ENCODE results near the gene FGD1.

The FGD1 gene

GRCh38 chrX:54446084-54446483, 50.0 kb downstream of the FGD1 start:
- Histone ChIP-seq H3K4me2 (no peak overlapping the region), H3K4me1 (peaks cover 7 to 14% (median 11%) of the 10 kb centered on the region in 10 experiments), H3K9ac (no peak overlapping the region), H3K4me3 (no peak overlapping the region), H3K27me3 (peaks cover 40 to 88% (median 72%) of the 10 kb centered on the region in 11 experiments), H4K20me1 (peaks cover 0 to 72% (median 46%) of the 10 kb centered on the region in 11 experiments; a peak in 19 of 22 replicates), H3K36me3 (peaks cover 11 to 60% (median 24%) of the 10 kb centered on the region in 11 experiments; a peak in 18 of 22 replicates), H3K9me3 (replicated peaks in 1 of 11) (no peaks in the 10 kb centered on the region), H3K27ac (no peak overlapping the region)
- no peak for TF ChIP-seq Cebpa-rat (IDR thresholded peaks at IDR 0.05)

GRCh38 chrX:54444752-54445151, 51.3 kb downstream of the FGD1 start:
- no peak overlapping the region for H3K9ac ChIP-seq
- H3K27ac ChIP-seq, result no peak overlapping the region
- TF ChIP-seq Cebpa-rat (IDR thresholded peaks at IDR 0.05), result no peak
- no peak overlapping the region for H3K4me2 ChIP-seq
- H4K20me1 ChIP-seq, result peaks cover 0 to 72% (median 50%) of the 10 kb centered on the region in 11 experiments; a peak in 19 of 22 replicates
- H3K4me1 ChIP-seq, result peaks cover 7 to 14% (median 12%) of the 10 kb centered on the region in 10 experiments
- H3K27me3 ChIP-seq, result peaks cover 40 to 83% (median 74%) of the 10 kb centered on the region in 11 experiments
- H3K4me3 ChIP-seq, result no peak overlapping the region
- H3K36me3 ChIP-seq, result peaks cover 11 to 60% (median 24%) of the 10 kb centered on the region in 11 experiments; a peak in 18 of 22 replicates
- H3K9me3 ChIP-seq (replicated peaks in 1 of 11), result no peaks in the 10 kb centered on the region

GRCh38 chrX:54442790-54443189, 53.2 kb downstream of the FGD1 start:
- H3K4me1 ChIP-seq, result peaks cover 7 to 17% (median 12%) of the 10 kb centered on the region in 10 experiments
- H3K4me2 ChIP-seq, result no peak overlapping the region; a peak in 1 of 22 replicates
- no peaks in the 10 kb centered on the region for H3K9me3 ChIP-seq (replicated peaks in 1 of 11)
- H3K9ac ChIP-seq, result no peak overlapping the region
- peaks cover 35 to 83% (median 71%) of the 10 kb centered on the region in 11 experiments for H3K27me3 ChIP-seq
- H4K20me1 ChIP-seq, result peaks cover 0 to 67% (median 50%) of the 10 kb centered on the region in 11 experiments; a peak in 19 of 22 replicates
- no peak for TF ChIP-seq Cebpa-rat (IDR thresholded peaks at IDR 0.05)
- H3K4me3 ChIP-seq, result no peak overlapping the region
- H3K27ac ChIP-seq, result no peak overlapping the region
- peaks cover 11 to 50% (median 22%) of the 10 kb centered on the region in 11 experiments; a peak in 18 of 22 replicates for H3K36me3 ChIP-seq

- peak within 1 kb of the TSS; percentile 73 to 85 (median 82) for H3K9ac ChIP-seq
- peak within 1 kb of the TSS in 10 of 11 experiments; percentile 59 to 82 (median 75); a peak in 21 of 22 replicates for H3K27ac ChIP-seq
- peaks cover 31 to 87% (median 75%) of the 10 kb centered on the region in 11 experiments for H3K27me3 ChIP-seq
- peaks cover 7 to 17% (median 12%) of the 10 kb centered on the region in 10 experiments for H3K4me1 ChIP-seq
- H4K20me1 ChIP-seq, result peaks cover 0 to 49% (median 32%) of the 10 kb centered on the region in 11 experiments; a peak in 19 of 22 replicates
- H3K36me3 ChIP-seq, result peaks cover 11 to 29% (median 20%) of the 10 kb centered on the region in 11 experiments; a peak in 17 of 22 replicates
- H3K9me3 ChIP-seq (replicated peaks in 1 of 11), result no peaks in the 10 kb centered on the region
- TF ChIP-seq Cebpa-rat (IDR thresholded peaks at IDR 0.05), result no peak
- H3K4me3 ChIP-seq, result peak within 1 kb of the TSS; percentile 70 to 86 (median 80)
- H3K4me2 ChIP-seq, result peak within 1 kb of the TSS; percentile 62 to 87 (median 79)
Measured at GRCh38 chrX:54439960-54440871, 55.8 kb downstream of the FGD1 start, which contains the start of gene TSR2. TSR2 (plus strand) TSS chrX:54440404; CDS start chrX:54440422, 18 bp downstream.

GRCh38 chrX:54435121-54435520, 60.9 kb downstream of the FGD1 start:
- peaks cover 9 to 69% (median 49%) of the 10 kb centered on the region in 11 experiments; a peak in 21 of 22 replicates for H3K27me3 ChIP-seq
- H3K9ac ChIP-seq, result no peak overlapping the region
- no peak overlapping the region for H3K27ac ChIP-seq
- peaks cover 0 to 5% (median 0%) of the 10 kb centered on the region in 10 experiments; a peak in 2 of 20 replicates for H3K4me1 ChIP-seq
- H4K20me1 ChIP-seq, result no peaks in the 10 kb centered on the region; a peak in 1 of 22 replicates
- no peaks in the 10 kb centered on the region for H3K9me3 ChIP-seq (replicated peaks in 1 of 11)
- H3K4me2 ChIP-seq, result no peak overlapping the region
- TF ChIP-seq Cebpa-rat (IDR thresholded peaks at IDR 0.05), result no peak
- H3K36me3 ChIP-seq, result no peaks in the 10 kb centered on the region
- no peak overlapping the region for H3K4me3 ChIP-seq

GRCh38 chrX:54430519-54430918, 65.5 kb downstream of the FGD1 start:
- peaks cover 14 to 79% (median 64%) of the 10 kb centered on the region in 11 experiments; a peak in 21 of 22 replicates for H3K27me3 ChIP-seq
- H3K4me3 ChIP-seq, result no peak overlapping the region
- no peak overlapping the region for H3K9ac ChIP-seq
- H3K9me3 ChIP-seq (replicated peaks in 1 of 11), result no peaks in the 10 kb centered on the region
- no peak overlapping the region for H3K4me2 ChIP-seq
- no peaks in the 10 kb centered on the region; a peak in 1 of 22 replicates for H4K20me1 ChIP-seq
- no peaks in the 10 kb centered on the region for H3K4me1 ChIP-seq
- H3K27ac ChIP-seq, result no peak overlapping the region
- H3K36me3 ChIP-seq, result no peaks in the 10 kb centered on the region
- no peak for TF ChIP-seq Cebpa-rat (IDR thresholded peaks at IDR 0.05)

- H3K4me1 ChIP-seq, result no peaks in the 10 kb centered on the region
- no peak overlapping the region for H3K27ac ChIP-seq
- no peaks in the 10 kb centered on the region for H3K36me3 ChIP-seq
- no peak overlapping the region for H3K4me3 ChIP-seq
- H3K27me3 ChIP-seq, result peaks cover 6 to 86% (median 62%) of the 10 kb centered on the region in 11 experiments; a peak in 21 of 22 replicates
- H3K9me3 ChIP-seq (replicated peaks in 1 of 11), result no peaks in the 10 kb centered on the region
- TF ChIP-seq Cebpa-rat (IDR thresholded peaks at IDR 0.05), result no peak
- no peaks in the 10 kb centered on the region for H4K20me1 ChIP-seq
- H3K4me2 ChIP-seq, result no peak overlapping the region
- no peak overlapping the region for H3K9ac ChIP-seq
Measured at GRCh38 chrX:54427837-54428424, 68.1 kb downstream of the FGD1 start.

- Histone ChIP-seq H3K27me3 (peaks cover 48 to 98% (median 84%) of the 10 kb centered on the region in 11 experiments), H3K4me2 (no peak overlapping the region), H3K4me3 (no peak overlapping the region), H3K4me1 (no peaks in the 10 kb centered on the region), H3K27ac (no peak overlapping the region), H3K9ac (no peak overlapping the region), H3K9me3 (replicated peaks in 1 of 11) (no peaks in the 10 kb centered on the region), H3K36me3 (no peaks in the 10 kb centered on the region), H4K20me1 (peaks cover 0 to 8% (median 0%) of the 10 kb centered on the region in 11 experiments; a peak in 5 of 22 replicates)
- TF ChIP-seq Cebpa-rat (IDR thresholded peaks at IDR 0.05), result no peak
Measured at GRCh38 chrX:54423161-54423888, 72.7 kb downstream of the FGD1 start.

Data from BLaER1 treated with 17β-estradiol and CSF1 and Interleukin-3, amounts not matched to agents 10 nM and 100 nM (cell line).